ENCODE measurements around the gene INTS7. TPM values are rescaled to one million over a fixed set of nuclear protein-coding genes. Genes with fewer than 3 reads are reported as not detected.

INTS7 gene
- total RNA-seq, 3 donors from 2014 or later: 6.6 to 16.7 (median 10.8) TPM

- Histone ChIP-seq H3K27ac (no peak overlapping the region), H3K4me3 (no peak overlapping the region), H3K9me3 (no peaks in the 10 kb centered on the region), H3K36me3 (no peaks in the 10 kb centered on the region), H3K4me1 (no peaks in the 10 kb centered on the region), H3K27me3 (no peaks in the 10 kb centered on the region)
- DNase-seq (ENCODE audit: low spot score in 2 of 2): peak in 1 of 2 donors; percentile 44
- no peak for TF ChIP-seq POLR2A (IDR thresholded peaks at IDR 0.05)
- TF ChIP-seq, protein P1, sequence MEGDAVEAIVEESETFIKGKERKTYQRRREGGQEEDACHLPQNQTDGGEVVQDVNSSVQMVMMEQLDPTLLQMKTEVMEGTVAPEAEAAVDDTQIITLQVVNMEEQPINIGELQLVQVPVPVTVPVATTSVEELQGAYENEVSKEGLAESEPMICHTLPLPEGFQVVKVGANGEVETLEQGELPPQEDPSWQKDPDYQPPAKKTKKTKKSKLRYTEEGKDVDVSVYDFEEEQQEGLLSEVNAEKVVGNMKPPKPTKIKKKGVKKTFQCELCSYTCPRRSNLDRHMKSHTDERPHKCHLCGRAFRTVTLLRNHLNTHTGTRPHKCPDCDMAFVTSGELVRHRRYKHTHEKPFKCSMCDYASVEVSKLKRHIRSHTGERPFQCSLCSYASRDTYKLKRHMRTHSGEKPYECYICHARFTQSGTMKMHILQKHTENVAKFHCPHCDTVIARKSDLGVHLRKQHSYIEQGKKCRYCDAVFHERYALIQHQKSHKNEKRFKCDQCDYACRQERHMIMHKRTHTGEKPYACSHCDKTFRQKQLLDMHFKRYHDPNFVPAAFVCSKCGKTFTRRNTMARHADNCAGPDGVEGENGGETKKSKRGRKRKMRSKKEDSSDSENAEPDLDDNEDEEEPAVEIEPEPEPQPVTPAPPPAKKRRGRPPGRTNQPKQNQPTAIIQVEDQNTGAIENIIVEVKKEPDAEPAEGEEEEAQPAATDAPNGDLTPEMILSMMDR (IDR thresholded peaks at IDR 0.05): peak; percentile 69 to 90 (median 89)
- intact Hi-C loops (cut with DNase I; ENCODE audit: low total_unique reads): no loop called here
These were observed 23.2 kb downstream of the INTS7 start for GRCh38 chr1:212012034-212012740.

- H3K9me3 ChIP-seq: no peaks in the 10 kb centered on the region
- intact Hi-C loops (cut with DNase I; ENCODE audit: low total_unique reads): no loop called here
- no peaks in the 10 kb centered on the region for H3K27me3 ChIP-seq
- H3K36me3 ChIP-seq: no peaks in the 10 kb centered on the region
- H3K4me3 ChIP-seq: no peak overlapping the region
- no peak for DNase-seq (ENCODE audit: low spot score in 2 of 2)
- TF ChIP-seq POLR2AphosphoS5 (IDR thresholded peaks at IDR 0.05) (no peak), POLR2A (IDR thresholded peaks at IDR 0.05) (no peak)
- TF ChIP-seq, protein P1 (IDR thresholded peaks at IDR 0.05): no peak
- H3K27ac ChIP-seq: no peak overlapping the region
- no peaks in the 10 kb centered on the region for H3K4me1 ChIP-seq
These were observed 25.4 kb downstream of the INTS7 start for GRCh38 chr1:212010004-212010403.

DNA sequence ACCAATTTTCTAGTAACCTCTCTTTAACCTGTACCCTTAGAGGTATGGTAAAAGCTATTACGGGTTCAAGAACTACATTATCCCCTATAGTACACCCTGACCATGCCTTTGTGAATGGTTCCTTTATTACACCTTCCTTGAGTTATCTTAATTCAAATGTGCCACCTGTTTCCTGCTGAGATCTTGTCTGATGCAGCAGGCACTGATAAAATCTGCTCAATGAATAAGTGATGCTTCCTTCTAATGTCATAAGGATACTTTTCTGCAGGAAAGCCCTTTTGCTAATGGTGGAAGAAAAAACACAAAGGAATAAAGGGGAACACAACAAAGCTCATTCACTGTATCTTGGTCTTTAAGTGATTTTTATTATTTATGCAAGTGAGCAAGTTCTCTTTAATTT, 25.8 kb downstream of the INTS7 start:
- H3K9me3 ChIP-seq: no peaks in the 10 kb centered on the region
- no peak for DNase-seq (ENCODE audit: low spot score in 2 of 2)
- H3K36me3 ChIP-seq: no peaks in the 10 kb centered on the region
- H3K4me1 ChIP-seq: no peaks in the 10 kb centered on the region
- intact Hi-C loops (cut with DNase I; ENCODE audit: low total_unique reads): no loop called here
- no peaks in the 10 kb centered on the region for H3K27me3 ChIP-seq
- TF ChIP-seq POLR2AphosphoS5 (IDR thresholded peaks at IDR 0.05) (no peak), POLR2A (IDR thresholded peaks at IDR 0.05) (no peak)
- TF ChIP-seq, protein P1 (IDR thresholded peaks at IDR 0.05): no peak
- H3K4me3 ChIP-seq: no peak overlapping the region
- no peak overlapping the region for H3K27ac ChIP-seq

- H3K9me3 ChIP-seq: no peaks in the 10 kb centered on the region
- H3K4me1 ChIP-seq: no peaks in the 10 kb centered on the region
- intact Hi-C loops (cut with DNase I; ENCODE audit: low total_unique reads): no loop called here
- H3K27ac ChIP-seq: no peak overlapping the region
- H3K4me3 ChIP-seq: no peak overlapping the region
- no peak for DNase-seq (ENCODE audit: low spot score in 2 of 2)
- TF ChIP-seq POLR2A (IDR thresholded peaks at IDR 0.05) (no peak), POLR2AphosphoS5 (IDR thresholded peaks at IDR 0.05) (no peak)
- TF ChIP-seq, protein P1 (IDR thresholded peaks at IDR 0.05): no peak
- H3K36me3 ChIP-seq: no peaks in the 10 kb centered on the region
- H3K27me3 ChIP-seq: no peaks in the 10 kb centered on the region
These were observed 27.5 kb downstream of the INTS7 start for GRCh38 chr1:212007886-212008285.

GRCh38 chr1:212007178-212007577, 28.2 kb downstream of the INTS7 start:
- intact Hi-C loops (cut with DNase I; ENCODE audit: low total_unique reads): no loop called here
- Histone ChIP-seq H3K36me3 (no peaks in the 10 kb centered on the region), H3K27ac (no peak overlapping the region), H3K9me3 (no peaks in the 10 kb centered on the region), H3K27me3 (no peaks in the 10 kb centered on the region), H3K4me3 (no peak overlapping the region), H3K4me1 (no peaks in the 10 kb centered on the region)
- DNase-seq (ENCODE audit: low spot score in 2 of 2): no peak
- TF ChIP-seq POLR2AphosphoS5 (IDR thresholded peaks at IDR 0.05) (no peak), POLR2A (IDR thresholded peaks at IDR 0.05) (no peak)
- TF ChIP-seq, protein P1 (IDR thresholded peaks at IDR 0.05): no peak

Measured in breast epithelium (tissue), 4 donors.